RWPE2 (cell line): Measurements from ENCODE around the gene EGR1.
"Not testable (repeated sequence)": the region's sequence is repeated elsewhere in the genome, so short reads cannot be mapped to it uniquely, and the experiment has no call there.

Source experiments
- ATAC-seq: fragments of 200-7000 bp; cut with Tn5 transposase; 3 replicates; pipeline ENCODE4 v1.9.1; 2021; ENCODE audit warnings: low read depth
- DNase-seq: peaks from one replicate; pipeline ENCODE4 v3.0.0-alpha.2; 2020; ENCODE audit warnings: low spot score
- H3K27ac ChIP-seq: fragments of 450-650 bp; 2 replicates; pipeline ENCODE4 v1.5.1; 2017; ENCODE audit warnings: mild to moderate bottlenecking; ENCODE audit not compliant: poor library complexity, severe bottlenecking
- H3K27me3 ChIP-seq: fragments of 250-450 bp; sonication (Bioruptor Pico); 2 replicates; pipeline ENCODE4 v1.5.1; 2021; ENCODE audit warnings: mild to moderate bottlenecking, moderate library complexity; ENCODE audit not compliant: insufficient read depth, poor library complexity, severe bottlenecking
- H3K36me3 ChIP-seq: fragments of 250-450 bp; sonication (Bioruptor Pico); 2 replicates; pipeline ENCODE4 v1.5.1; 2020; ENCODE audit warnings: low read depth, mild to moderate bottlenecking, moderate library complexity
- H3K4me1 ChIP-seq: fragments of 250-450 bp; sonication (Bioruptor Pico); 2 replicates; pipeline ENCODE4 v1.5.1; 2021; ENCODE audit warnings: mild to moderate bottlenecking, moderate library complexity; ENCODE audit not compliant: insufficient read depth, poor library complexity, severe bottlenecking
- H3K4me3 ChIP-seq: fragments of 250-450 bp; sonication (Bioruptor Pico); 2 replicates; pipeline ENCODE4 v1.5.1; 2021; ENCODE audit warnings: mild to moderate bottlenecking, moderate library complexity; ENCODE audit not compliant: severe bottlenecking
- H3K9me3 ChIP-seq: fragments of 250-450 bp; sonication (Bioruptor Pico); 2 replicates; pipeline ENCODE4 v1.5.1; 2021; ENCODE audit warnings: mild to moderate bottlenecking, moderate library complexity; ENCODE audit not compliant: severe bottlenecking
- TF ChIP-seq, protein P1 (sequence below): fragments of 450-650 bp; IDR thresholded peaks from one replicate; pipeline ENCODE4 v1.5.1; 2017; ENCODE audit warnings: mild to moderate bottlenecking, moderate library complexity; ENCODE audit not compliant: poor library complexity, severe bottlenecking

The EGR1 gene

GRCh38 chr5:138469540-138470321 lies 4.5 kb downstream of the EGR1 start:
- H3K36me3 ChIP-seq, result peaks cover 26% of the 10 kb centered on the region
- TF ChIP-seq, protein P1, sequence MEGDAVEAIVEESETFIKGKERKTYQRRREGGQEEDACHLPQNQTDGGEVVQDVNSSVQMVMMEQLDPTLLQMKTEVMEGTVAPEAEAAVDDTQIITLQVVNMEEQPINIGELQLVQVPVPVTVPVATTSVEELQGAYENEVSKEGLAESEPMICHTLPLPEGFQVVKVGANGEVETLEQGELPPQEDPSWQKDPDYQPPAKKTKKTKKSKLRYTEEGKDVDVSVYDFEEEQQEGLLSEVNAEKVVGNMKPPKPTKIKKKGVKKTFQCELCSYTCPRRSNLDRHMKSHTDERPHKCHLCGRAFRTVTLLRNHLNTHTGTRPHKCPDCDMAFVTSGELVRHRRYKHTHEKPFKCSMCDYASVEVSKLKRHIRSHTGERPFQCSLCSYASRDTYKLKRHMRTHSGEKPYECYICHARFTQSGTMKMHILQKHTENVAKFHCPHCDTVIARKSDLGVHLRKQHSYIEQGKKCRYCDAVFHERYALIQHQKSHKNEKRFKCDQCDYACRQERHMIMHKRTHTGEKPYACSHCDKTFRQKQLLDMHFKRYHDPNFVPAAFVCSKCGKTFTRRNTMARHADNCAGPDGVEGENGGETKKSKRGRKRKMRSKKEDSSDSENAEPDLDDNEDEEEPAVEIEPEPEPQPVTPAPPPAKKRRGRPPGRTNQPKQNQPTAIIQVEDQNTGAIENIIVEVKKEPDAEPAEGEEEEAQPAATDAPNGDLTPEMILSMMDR, result no peak
- no peak overlapping the region for H3K4me3 ChIP-seq
- no peaks in the 10 kb centered on the region for H3K27me3 ChIP-seq
- DNase-seq (no peak), ATAC-seq (peak; percentile 5)
- peak overlapping the region; percentile 11 for H3K27ac ChIP-seq
- peaks cover 7% of the 10 kb centered on the region for H3K4me1 ChIP-seq
- H3K9me3 ChIP-seq, result no peaks in the 10 kb centered on the region

DNA sequence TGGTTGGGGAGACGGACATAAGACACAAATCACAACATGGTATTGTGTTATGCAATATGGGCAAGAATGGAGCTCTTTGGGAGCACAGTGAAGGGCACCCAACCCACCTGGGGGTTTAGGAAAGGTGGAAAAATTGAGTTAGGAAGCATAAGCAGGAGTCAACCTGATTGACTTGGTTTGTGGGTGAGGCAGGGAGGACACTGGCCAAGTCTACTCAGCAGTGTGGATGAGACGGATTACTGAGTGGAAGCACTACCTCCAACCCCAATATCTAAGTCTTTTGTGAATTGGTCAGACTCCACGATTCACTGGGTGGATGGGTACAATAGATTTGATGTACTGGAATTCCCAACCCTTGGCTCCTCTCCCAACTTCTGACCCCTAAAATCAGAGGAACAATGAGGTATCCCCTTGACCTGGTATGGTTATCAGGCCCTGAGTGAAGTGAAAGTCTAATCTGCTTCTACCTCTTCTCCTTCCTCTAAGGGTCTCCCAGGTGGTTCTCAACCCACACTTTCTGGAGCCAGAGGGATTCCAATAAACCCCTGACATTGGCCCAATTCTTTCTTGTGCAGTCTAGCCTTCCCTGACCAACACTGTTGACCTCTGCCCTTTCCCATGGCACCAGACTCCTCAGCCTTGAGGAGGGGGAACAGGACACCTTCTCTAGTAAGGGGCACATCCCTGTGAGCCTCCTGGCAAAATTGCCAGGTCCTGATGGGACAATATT lies 5.2 kb downstream of the EGR1 start:
- peak; percentile 28 for ATAC-seq
- Histone ChIP-seq H3K4me3 (no peak overlapping the region), H3K9me3 (no peaks in the 10 kb centered on the region), H3K4me1 (peaks cover 7% of the 10 kb centered on the region), H3K27me3 (no peaks in the 10 kb centered on the region), H3K36me3 (peaks cover 26% of the 10 kb centered on the region), H3K27ac (peak overlapping the region; percentile 11)
- DNase-seq, result no peak
- TF ChIP-seq, protein P1, result no peak

DNA sequence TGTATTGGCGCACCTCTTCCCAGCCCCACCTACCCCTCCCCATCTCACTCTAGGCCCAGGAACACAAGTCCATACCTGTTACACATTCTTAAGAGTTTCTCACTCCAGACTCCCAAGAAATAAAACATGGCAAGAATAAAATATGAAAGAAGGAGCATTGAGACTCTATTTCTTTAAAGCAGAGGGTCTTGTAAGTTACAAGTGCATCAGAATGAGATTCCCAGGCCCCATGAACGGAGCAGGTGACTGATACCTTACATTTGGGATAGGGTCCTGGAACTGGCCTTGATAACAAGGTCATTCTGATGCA lies 5.7 kb downstream of the EGR1 start:
- DNase-seq (no peak), ATAC-seq (peak; percentile 20)
- H3K36me3 ChIP-seq, result peaks cover 23% of the 10 kb centered on the region
- H3K27me3 ChIP-seq, result no peaks in the 10 kb centered on the region
- no peaks in the 10 kb centered on the region for H3K9me3 ChIP-seq
- H3K4me1 ChIP-seq, result peaks cover 7% of the 10 kb centered on the region
- no peak overlapping the region for H3K4me3 ChIP-seq
- TF ChIP-seq, protein P1, result no peak
- peak overlapping the region; percentile 11 for H3K27ac ChIP-seq

DNA sequence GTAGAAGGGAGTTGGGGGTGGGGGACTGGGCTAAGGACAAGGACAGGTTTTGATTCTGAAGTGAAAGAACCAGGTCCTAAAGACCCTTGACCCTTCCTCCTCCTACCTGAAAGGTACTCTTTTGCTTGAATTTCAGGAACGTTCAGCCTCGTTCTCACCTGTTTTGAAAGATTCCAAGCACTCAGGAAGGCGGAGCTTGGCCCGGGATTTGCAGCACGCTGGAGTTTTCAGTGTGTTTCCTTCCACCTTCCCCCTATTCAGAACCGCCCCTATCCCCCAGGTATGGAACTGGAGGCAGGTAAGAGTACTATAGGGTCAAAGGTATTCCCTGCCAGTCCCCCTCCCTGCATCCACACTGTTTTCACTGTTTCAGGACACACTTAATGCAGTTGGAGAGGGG lies 7.1 kb downstream of the EGR1 start:
- peaks cover 7% of the 10 kb centered on the region for H3K4me1 ChIP-seq
- no peaks in the 10 kb centered on the region for H3K27me3 ChIP-seq
- peaks cover 9% of the 10 kb centered on the region for H3K36me3 ChIP-seq
- H3K4me3 ChIP-seq, result no peak overlapping the region
- H3K9me3 ChIP-seq, result no peaks in the 10 kb centered on the region
- no peak overlapping the region for H3K27ac ChIP-seq
- ATAC-seq (no peak), DNase-seq (no peak)
- TF ChIP-seq, protein P1, result no peak

- not testable (repeated sequence) for H3K27me3 ChIP-seq, H3K4me1 ChIP-seq, DNase-seq, ATAC-seq, H3K27ac ChIP-seq, H3K36me3 ChIP-seq, H3K9me3 ChIP-seq, H3K4me3 ChIP-seq
These were observed 7.9 kb downstream of the EGR1 start for GRCh38 chr5:138473151-138473550.
